GF-D8 (cell line): ENCODE data around the gene ATPAF1.

Experiments used
- DNase-seq: peaks from one replicate; lab custom pipeline; 2025; lab: John Stamatoyannopoulos, UW

ATPAF1 gene

DNA sequence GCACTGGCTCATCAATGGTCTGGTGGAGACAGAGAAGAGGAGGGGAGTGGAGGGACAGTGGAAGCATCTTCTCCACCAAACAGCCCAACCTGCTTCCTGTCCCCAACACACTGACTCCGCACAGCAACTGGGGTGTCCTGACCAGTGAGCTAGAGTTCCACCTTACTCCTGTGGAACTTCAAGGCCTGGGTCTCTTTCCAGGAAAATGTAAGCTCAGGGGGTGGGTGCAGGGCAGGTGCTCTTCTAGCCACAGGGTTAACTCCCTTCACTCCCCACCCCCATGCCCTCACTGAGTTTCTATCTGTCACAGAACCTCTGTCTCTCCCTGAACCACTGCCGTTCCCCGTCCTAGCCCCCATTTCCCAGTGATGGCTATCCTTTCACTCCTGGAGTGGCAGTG lies 52.4 kb downstream of the ATPAF1 start:
- no peak for DNase-seq

DNA sequence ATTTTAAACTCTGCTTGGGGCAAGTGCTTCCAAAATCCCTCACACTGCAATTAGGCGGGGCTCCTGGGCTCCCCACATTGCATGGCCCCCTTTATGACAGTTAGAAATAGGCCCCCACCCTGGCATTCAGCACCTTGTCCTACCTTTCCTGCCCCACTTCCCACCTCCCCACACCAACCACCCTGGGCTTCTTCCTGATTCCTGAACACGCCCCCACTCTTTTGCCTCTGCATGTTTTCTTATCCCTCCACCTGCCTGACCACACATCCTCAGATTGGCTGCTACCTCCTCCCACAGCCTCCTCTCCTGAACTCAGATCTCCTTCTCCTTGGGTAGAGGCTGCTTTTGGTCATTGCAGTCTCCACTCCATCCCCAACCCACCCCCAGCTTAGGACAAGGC lies 53.1 kb downstream of the ATPAF1 start:
- DNase-seq, result no peak

DNA sequence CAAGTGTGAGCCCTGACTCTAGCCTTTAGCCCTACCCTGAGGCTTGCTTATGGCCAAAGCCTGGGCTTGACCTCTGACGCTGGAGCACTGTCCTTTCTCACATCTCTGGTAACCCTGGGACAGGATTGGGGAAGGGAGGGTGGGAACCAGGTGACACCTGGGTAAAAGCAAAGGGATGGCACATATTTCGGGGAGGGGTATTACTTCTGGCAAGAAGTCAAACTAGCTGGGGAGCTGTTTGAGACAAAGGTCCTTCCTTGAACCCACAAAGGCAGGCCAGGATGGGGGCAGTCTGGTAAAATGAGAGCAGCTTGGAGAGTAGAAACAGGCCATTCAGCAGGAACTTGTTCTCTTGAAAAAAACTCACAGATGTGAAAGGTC lies 53.6 kb downstream of the ATPAF1 start:
- no peak for DNase-seq

DNA sequence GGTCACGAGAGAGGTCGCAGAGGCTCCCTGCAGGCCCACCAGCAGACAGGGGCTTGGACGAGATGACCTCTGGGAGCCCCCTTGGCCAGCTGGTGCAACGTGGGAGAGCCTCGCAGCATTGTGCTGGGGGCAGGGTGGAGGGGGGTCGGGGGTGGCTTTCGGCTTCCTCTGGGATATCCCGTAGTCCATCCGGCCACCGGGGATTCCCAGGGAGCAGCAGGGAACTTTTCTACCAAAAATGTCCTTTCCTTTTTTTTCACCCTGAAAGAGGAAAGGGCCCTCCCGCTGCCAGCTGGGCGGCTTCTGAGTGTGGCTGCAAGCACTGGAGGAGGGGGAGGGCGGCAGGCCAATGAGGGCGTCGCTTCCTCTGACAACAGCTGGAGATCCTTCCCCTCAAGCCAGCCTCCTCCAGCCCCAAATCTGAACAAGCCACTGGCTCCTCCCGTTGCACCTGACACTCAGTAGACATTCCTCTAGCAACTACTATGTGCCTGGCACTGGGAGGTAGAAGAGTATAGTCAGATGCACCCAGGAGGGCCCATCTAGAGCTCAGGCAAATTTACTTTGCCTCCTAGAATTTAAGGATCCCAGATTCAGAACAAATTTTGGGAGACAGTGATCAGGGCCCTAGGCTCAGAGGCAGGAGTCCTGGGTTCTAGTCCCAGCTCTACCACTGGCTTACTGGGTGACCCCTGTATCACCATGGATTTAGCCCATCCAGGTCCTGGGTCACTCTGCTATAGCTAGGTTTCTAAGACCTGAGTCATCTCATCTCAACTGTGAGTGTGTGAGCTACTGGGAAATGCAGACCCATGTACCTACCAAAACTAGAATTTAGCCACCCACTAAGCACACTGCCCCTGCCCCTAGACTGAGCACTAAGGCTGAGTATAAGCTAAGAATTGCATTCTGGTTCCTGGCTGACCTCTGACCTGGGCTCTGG lies 54.2 kb downstream of the ATPAF1 start:
- peak; percentile 50 for DNase-seq

DNA sequence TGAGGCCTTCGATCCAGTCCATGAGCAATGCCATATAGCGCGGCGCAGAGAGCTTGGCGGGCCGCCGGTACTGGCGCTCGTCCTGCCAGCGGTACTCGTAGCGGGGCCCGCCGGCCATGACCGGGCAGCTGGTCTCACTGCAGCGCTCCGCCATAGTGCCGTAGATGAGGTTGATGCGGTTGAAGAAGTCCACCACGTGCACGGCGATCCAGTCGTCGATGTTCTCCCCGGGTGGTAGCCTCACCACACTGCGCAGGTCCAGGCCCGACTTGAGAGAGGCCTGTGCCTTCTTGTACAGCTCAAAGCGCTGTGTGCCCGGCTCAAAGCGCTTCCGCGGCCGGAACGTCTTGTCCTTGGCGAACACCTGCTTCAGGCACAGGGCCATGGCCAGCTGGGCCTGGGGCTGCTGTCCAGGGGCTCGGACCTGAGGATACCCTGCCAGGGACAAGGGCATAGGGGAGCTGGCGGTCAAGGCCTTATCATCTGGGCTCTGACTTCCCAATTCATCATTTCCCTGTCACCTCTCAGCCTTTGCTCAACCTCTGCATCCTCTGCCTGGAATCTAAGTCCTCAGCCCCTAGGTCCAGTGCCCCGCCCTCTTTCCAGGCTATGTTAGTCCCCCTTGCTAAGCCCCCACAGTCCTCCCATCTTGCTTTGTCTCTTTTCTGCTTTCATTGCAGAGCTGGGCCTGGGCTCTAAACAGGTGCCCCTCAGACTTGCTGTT lies 55.1 kb downstream of the ATPAF1 start:
- DNase-seq, result no peak

DNA sequence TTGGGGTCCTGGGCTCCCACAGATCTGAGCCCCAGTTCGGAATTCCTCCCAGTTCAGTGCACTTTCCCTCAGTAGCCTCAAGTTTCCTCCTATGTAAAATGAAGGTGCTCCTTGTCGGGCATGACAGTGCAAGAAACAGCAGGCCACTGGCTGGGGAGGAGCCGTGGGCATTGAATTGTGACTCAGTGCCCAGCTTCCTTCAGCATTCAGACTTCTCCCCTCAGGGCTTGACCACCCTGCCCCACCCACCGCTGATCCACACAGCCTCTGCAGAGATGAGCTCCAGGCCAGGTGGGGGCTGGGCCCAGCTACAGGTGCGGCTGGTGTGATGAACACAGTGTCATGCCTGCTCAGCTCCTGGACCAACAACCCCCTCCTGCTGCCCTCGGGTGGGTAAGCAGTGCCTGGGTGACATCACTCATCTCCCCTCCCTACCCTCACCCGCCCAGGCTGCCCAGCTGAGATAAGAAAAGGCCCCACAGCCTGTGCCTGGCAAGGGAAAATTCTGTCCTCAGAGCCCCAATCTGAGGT lies 56.4 kb downstream of the ATPAF1 start:
- no peak for DNase-seq

DNA sequence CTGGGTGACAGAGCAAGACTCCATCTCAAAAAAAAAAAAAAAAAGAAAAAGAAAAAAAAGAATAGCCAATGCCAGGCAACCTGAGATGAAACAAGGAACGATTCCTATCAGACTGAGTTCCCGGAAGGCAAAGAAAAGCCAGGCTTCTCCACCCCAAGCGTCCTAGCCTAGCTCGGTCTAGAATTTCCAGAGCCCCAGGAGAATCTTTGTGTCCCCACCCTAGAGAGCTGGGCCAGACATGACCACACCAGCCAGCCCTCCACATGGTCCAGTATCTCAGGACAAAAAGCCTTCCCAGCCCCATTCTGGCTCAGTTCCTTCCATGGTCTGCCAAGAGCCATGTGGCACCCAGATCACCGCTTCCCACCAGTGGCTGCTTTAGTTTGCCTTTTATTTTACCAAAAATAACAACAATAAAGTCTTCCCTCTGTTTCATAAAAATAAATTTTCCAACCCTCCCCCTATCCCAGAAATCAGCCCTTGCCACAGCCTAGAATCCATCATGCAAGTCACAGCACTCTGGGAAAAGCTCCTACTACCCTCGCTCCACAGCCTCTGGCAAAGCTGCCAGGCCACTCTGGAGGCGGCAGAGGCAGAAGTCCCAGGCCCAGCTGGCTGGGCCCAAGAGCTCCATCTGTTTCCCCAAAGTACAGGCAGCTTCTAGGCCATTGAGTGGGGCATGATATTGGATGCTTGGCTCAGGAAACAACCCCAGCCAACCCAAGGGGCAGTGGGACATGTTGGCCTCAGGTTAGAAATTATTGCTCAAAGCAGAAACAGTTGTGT lies 60.6 kb downstream of the ATPAF1 start:
- no peak for DNase-seq

DNA sequence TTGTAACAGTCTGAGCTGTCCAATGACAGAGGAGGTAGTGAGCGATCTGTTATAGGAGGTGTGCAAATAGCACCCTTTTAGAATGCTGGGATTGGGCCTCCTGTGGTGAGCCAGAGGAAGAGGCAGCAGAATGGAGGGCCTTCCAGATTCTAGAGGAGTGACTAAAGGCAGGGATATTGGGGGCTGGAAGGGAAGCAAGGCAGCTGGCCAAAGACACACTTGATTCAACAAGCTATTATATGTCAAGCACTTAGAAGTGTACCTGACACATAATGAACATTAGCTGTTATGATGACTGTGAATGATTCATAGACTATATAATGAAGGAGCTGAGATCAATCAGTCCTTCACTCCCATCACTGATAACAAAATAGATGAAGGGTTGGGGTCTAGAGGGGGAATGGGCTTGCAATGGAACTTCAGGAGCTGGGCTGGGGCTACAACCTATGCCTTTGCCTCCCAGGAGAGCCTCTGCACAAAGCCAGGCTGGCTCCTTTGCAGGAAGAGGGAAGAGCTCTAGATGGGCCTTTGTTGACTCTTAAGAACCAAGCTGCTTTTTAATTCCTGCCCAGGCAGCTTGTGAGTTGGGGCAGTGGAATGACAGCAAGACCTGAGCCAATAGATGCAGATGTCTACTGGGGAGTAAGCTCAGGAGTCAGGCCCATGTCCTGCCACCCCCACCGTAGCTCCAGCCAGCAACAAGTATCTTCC lies 61.8 kb downstream of the ATPAF1 start:
- no peak for DNase-seq

DNA sequence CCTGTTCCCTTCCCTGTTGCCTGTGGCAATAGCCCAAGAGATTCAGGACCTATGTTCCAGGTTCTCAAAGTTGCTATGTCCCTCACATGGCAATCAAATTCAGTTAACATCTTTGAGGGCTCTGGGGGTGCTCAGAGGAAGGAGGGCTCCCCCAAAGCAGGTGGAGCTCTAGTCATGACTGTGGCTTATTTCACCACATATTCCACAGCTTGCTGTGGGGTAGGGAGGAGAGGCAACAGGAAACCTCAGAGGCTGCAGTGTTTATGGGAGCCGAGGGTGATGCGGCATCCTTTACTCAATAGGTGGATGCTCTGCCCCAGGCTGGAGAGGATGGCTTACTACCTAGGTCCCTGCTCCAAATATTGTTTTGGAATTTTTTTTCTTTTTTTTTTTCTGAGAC lies 62.9 kb downstream of the ATPAF1 start:
- peak; percentile 45 for DNase-seq

DNA sequence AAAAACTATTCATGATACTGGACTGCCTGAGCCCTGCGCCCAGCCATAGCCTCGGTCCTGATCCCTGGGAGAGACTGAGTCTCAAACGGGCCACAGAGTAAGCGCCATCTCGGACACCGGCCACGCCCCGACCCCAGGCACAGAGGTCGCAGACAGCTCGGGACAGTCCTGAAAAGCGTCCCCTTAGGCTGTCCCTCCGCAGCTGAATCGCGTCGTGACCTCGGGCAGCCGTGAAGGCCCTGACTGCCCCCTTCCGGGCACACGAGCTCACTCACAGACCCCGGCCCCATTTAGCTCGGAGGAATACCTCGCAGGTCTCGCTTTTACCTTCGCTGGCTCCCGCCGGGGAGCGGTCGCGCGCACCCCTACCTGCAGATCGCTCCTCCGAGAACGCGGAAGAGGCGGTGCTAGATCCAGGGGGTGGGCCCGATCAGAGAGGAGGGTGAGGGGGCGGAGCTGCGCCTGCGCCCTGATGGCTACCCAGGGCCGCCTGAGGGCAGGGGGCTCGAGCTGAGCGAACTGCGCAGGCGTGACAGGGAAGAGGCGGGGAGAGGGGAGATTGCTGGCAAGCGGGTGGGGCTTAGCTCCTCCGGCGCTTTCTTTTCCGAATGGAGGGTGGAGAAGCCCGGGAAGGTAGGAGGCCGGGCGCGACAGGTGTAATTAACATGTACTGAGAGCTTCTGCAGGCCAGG lies 64.2 kb downstream of the ATPAF1 start, which contains the start of gene MKNK1:
Gene MKNK1 (minus strand): TSS at position 411 of the 692 bp plus-strand sequence. CDS start 20,941 bp downstream, outside the sequence.
- DNase-seq, result peak; percentile 85

DNA sequence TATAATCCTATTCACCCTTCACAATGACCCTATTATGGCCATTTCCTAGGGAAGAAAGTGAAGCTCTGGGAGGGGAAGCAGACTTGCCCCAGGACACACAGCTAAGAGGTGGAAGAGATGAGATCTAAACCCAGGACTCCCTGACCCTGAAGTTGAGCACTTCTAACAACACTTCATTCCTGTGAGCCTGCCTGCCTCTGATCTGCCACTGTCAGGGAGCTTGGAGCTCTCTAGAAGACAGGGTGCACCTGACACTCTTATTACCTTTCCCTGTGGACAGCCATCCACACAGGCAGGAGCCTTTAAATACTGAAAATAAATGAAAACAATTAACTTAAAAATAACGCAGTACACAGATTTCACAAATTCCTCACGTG lies 64.7 kb downstream of the ATPAF1 start:
- no peak for DNase-seq

DNA sequence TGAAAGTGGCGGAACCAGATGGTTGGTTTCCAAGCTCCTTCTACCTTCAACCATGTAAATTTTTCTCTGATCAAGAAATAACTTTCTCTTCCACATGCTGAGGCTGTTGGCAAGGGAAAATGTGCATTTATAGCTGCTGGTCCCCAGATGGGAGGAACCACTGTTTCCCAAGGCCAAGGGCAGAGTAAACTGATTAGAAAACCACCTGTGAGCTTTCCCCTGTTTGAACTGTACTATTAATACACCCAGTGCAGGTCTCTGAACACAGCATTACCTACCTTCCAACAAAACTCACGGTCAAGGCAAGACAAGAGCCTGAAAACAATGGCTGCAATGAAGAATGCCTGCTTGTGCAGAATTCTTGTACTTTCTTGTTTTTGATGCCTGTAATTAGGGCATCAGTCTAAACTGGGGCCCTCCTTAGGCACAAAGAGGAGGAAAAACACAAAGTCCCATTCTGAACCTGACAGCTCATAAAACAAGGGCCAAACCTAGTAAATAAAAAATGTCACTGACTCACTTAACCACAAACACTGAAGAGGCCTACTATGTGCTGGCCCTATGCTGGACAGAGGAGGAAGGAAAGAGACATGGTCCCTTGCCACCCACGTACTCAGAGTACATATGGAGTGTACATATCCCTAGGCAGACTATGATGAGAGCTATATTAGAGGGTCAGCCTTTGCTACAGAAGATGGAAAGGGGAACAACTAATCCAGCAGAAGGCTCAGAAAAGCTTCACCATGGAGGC lies 66.7 kb downstream of the ATPAF1 start:
- no peak for DNase-seq

DNA sequence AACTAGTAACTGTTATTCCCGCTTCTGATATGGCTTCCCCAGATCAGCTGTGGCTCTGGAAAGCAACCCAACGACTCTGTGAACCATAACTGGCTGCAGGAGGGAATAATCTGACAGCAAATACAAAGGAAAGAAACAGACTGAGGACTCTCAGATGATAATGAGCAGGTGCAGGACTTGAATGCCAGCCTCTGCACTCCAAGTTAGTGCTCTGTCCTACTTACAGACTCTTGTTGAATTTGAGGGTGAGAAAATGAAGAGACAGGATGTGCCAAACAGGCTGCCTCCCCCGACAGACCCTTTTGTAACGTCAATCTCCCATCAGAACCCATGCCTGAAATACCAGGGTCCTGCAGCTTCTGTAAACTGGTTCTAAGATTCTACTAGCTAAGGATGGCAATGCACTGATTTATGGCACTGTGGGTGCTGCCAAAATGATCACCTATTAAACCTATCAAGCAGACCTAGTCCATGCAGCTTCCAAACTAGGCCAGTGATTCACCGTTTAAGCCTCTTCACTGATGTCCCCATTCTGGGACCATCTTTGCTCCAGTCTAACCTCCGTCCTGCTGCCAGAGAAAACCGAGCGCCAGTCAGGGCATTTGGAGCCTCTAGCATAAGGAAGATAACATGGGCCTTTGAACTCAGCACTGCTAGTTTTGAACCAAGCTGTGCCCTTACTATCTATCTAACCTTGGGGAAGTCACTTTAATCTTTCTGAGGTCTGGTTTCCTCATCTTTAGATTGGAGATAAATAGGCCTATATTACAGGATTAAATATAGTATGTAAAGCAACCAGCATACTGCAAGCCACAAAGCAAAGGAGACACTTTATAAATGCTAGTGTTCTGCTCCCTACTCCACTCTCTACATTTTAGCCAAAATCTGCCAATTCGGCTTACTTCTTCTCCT lies 68.8 kb downstream of the ATPAF1 start:
- no peak for DNase-seq

DNA sequence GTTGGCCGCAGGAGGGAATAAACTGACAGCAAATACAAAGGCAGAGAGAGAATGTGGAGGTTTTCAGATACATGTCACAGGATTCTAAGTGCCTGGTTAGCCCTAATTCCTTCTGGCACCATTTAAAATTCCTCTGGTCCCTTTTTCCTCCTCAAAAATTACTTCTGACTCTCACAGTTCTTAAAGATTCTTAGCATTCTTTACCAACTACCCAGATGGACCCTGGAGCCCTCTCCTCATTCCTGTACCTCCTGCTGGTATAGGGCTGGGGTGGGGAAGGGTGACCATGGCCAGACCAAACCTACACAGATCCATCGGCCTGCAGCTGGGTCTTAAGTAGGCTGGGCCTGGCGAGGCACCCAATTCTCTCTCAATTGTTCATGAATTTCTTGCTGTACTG lies 71.3 kb downstream of the ATPAF1 start:
- DNase-seq, result no peak

DNA sequence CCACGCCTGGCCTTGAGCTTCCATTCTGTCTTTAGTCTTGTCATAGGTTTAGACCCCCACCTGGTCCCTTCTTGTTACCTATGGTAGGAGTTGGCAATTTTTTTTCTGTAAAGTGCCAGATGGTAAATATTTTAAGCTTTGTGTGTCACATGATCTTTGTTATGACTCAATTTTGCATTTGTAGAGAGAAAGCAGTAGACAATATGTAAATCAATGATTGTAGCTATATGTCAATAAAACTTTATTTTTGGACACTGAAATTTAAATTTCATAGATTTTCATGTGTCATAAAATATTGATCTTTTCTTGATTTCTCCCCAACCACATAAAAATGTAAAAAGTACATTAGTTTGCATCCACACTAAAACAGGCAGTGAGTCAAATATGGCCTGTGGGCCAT lies 72.1 kb downstream of the ATPAF1 start:
- no peak for DNase-seq

DNA sequence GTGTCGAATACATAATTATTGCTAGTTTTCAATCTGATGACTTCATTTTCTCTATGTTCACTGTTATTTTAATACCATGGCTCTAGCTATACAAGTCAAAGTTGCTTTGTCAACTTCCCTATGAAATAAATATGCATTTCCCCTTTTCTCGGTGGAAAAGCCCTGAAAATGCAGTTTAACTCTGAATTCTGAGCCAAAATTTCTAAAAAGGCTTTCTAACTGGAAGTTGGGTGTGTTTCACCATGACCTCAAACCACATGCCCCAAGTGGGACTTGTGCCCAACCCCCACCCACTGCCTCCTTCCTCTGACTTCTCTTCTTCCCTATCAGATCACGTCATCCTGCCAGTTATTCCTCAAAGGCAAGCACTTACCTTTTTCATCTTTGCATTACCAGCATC lies 73.0 kb downstream of the ATPAF1 start:
- peak; percentile 80 for DNase-seq

DNA sequence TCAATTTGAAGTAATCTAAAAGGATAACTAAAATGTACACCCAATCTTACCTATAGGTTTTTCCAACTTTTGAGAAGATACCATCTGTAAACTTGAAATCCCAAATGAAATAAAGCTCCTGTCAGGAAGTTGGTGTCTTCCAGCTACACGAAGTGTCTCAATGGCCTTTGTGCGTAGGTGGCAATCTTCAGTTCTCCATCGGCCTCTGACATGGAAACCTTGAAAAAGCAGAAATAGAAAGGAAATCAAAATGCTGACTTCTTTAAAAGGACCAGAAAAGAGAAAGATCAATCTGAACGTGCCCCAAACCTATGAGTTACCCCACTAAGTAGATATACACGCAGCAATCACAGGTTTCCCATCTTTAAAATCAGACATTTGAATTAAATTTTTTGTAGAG lies 74.1 kb downstream of the ATPAF1 start:
- DNase-seq, result no peak

DNA sequence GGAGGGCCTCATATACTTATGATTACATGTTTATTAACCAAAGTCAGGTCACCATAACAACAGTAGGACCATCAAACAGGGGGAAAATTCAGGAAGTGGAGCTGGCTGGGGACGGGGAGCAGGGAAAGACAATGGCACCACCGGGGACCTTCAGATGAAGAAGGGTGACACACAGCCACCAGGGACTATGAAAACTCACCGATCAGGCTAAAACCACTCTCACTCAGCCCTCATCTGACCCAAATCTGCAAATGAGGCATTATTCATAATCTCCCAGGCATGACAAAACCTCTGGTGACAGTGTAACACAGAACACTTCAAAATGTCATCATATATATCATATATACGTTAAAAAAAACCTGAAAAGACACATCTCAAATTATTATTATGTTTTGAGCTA lies 75.3 kb downstream of the ATPAF1 start:
- DNase-seq, result no peak

DNA sequence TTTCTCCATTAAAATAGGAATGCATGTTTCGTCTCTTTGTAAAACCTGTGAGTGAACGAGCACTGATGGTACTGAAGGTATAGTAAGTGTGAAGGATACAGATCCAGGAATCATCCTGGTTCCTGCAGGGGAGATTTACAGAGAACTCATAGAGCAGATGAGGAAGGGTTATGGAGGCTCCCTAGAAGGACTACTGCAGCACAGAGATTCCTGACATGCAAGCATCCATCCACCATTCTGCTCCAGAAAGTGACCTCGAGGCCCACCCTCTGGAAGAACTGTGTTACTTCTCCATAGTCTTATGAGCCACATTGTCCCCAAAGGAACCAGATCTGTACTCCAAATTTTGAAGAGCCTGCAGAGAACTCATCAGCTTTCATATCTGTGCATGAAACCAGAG lies 78.6 kb downstream of the ATPAF1 start:
- no peak for DNase-seq
